DMS53 (cell line): ENCODE results near the gene TCERG1L.
"Not testable (repeated sequence)": the region's sequence is repeated elsewhere in the genome, so short reads cannot be mapped to it uniquely, and the experiment has no call there.

Source experiments
- DNase-seq: peaks from one replicate; lab custom pipeline; 2025; lab: John Stamatoyannopoulos, UW

TCERG1L gene

DNA sequence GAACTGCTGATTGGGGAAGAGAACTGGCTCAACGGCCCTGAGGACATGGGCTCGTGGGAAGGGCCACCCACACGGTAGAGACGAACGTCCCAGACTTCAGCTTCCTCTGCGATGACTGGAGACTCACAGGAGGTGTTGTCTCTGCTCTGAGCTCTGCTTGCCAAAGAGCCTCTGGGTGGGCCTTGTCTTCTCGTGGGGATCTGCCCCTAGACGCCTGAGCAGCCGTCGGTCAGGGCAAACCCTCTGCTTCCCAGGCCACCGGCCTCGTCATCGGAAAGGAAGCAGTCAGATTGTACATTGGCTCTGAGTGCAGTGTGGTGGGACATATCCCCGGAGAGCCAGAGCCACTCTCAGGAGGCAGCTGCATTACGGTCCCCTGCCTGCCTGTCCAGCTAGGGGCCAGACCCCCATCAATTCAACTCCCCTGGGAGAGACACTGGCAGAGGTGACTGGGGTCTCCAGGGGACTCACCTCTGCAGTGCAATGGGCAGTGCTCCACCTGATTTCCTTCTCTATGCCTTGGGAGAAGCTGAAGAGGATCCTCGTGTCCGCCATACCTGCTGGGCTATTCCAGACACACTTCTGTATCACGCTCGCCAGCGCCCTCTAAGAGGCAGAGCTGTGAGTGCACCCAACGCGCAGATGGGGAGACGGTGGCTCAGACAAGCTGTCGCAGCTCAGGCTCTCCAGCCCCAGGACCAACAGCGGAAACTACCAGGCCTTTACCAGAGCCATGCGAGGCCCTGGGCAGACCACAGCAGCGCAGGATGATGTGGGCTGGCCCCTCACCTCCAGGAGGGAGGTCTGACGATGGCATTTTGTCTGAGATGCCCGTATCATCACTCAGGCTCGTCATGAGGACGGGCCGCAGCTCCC, 227.4 kb downstream of the TCERG1L start:
- DNase-seq = no peak

DNA sequence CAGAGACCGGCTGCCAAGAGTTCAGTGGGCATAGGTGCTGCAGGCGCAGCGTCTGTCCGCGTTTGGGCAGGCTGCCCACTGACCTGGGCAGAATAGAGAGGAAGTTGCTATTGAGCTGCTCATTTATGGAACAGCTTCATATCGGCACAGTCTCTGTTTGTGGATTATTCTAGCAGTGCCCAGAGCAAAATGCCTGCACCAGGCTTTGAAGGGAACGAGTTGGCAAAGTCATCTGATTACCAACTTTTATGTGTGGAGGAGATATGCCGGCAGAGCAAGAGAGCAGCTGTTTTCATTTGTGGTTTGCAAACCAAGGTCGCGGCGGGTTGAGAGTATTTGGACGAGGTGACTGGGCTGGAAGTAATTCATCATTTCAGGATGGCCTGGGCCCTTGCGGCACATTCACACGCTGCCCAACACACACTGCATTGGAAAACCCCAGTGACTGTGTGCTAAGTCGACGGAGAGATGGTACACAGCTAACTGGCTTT, 228.5 kb downstream of the TCERG1L start:
- DNase-seq = no peak

DNA sequence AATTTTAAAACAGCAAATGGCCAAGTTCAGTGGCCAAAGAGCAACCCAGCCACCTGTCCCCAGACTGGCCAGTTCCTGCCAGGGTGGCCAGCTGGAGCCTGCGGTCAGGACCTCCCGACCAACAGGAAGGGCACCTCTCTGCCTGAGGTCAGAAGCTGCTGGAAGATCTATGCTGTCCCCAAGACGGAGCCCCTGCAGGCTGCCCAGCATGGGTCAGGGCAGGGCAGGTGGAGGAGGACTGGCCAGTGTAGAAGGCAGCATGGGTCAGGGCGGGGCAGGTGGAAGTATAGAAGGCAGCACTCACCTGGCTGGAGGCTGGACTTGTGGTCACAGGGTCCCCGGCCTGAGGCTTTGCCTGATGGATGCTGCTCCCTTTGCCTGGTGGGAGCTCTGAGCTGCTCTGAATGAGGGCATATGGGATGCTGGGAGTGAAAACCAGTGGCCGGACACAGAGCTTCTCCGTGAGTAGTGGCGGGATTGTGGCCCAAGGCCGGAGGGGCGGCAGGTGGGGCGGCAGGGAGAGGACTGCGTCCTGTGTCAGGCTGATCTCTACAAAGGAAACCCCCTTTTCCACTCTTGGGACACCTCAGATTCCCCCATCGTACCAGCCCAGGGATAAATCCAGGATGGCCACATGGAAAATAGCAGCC, 229.2 kb downstream of the TCERG1L start:
- DNase-seq = no peak

DNA sequence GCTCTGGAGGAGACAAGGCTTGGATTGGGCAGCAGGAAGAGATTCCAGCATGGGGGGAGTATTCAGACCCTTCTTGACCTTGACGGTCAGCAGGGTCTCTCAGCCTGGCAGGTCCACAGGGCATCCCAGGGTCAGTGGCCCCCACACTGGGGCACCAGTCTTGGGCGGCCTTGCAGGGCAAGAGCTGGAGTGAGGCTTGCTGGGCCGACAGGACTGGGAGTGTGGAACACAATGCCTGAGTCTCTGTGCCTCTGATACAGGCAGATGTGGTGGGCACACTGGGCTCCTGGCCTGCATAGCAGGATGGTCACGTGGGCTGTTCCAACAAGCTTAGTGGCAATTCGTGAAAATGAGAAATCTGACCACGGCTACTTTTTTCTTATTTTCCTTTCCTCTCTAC, 229.7 kb downstream of the TCERG1L start:
- DNase-seq = no peak

DNA sequence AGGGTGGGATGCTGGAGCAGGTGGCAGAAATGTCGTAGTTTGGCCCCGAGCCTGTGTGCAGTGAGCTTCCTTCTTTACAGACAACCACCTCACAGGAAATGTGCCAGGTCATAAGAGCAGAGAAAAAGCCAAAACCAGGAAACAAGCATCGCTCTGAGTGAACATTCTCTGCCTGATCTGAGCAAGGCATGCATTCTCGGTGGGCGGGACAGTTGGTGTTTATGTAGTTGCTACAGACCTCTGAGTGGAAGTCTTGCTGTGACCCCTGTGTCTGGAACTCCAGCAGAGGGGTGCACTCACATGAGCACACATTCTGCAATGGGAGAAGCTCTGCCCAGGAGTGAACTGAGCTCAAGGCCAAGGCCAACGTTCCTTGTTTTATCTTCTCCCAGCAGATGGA, 230.1 kb downstream of the TCERG1L start:
- DNase-seq = no peak

DNA sequence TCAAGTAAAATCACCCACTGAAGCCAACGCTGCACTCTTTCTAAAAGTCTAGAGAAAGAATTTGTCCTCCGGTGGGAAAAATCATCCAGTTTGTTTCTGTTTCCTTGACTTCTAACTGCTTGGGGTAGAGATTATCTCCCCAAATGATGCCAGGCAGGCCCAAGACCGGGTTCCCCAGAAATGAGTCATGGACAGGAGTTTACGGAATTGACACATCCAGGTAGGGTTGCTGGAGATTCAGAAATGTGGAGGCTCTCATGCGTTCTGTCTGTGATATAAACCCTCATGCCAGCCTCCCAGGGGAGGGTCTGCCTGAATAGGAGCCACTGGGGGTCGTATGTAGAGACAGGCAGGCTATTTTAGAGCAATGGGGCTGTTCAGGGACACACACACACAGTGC, 230.9 kb downstream of the TCERG1L start:
- no peak for DNase-seq

DNA sequence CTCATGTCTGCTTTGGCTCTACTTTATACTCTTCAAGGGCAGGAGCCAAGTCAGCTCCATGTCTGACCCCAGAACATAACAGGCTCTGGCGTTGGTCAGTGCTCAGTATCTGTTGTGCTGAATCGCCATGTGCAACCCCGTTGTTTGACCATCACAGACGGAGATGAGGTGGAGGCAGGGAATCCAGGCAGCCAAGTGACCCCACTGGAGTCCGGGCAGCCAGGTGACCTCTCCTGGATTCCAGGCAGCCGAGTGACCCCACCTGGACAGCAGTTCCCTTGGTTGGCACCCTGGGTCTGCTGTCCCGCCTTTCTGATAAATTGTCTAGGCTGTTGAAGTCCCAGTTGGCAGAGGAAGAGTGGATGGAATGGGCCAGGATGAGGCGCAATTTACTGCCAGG, 232.2 kb downstream of the TCERG1L start:
- no peak for DNase-seq

DNA sequence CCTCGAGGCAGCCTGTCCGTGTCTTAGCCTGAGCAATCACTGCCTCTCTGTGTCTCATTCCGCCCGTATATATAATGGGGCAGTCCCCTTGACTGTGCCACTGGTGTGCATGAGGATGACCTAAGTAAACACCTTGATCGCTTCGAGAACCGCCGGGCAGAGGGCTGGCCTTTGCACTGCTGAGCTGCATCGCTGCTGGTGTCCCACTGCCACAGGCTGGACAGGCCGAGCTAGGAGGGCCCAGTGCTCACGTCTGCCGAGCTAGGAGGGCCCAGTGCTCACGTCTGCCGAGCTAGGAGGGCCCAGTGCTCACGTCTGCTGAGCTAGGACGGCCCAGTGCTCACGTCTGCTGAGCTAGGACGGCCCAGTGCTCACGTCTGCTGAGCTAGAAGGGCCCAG, 232.6 kb downstream of the TCERG1L start:
- DNase-seq = not testable (repeated sequence)

DNA sequence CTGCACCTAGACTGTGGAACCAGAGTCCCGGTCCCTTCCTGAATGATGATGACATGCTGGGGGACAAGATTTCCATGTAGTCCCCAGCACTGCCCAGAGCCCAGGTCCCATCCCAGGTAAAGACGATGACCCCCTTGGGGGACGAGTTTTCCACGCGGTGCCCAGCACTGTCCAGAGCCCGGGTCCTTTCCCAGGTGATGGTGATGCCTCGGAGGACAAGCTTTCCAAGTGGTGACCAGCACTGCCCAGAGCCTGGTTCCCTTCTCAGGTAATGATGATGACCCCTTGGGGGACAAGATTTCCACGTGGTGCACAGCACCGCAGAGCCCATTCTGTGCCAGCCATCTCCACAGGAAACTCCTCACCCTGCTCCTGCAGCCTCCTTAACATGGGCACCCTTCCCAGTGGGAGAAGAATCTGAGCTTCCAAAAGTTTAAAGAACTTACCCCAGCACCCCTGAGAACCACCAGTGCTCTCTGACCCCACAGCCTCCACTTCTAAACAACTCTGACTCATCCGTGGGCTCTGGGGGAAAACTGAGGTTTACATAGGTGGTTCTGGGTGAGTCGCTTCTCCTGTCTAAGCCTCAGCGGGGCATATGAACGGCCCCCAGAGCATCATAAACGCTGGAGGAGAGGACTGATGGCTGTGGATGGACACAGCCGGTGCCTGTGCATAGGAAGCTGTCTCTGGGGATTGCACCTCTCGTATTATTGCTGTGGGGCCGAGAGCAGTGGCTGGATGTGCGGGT, 233.2 kb downstream of the TCERG1L start:
- DNase-seq = no peak

DNA sequence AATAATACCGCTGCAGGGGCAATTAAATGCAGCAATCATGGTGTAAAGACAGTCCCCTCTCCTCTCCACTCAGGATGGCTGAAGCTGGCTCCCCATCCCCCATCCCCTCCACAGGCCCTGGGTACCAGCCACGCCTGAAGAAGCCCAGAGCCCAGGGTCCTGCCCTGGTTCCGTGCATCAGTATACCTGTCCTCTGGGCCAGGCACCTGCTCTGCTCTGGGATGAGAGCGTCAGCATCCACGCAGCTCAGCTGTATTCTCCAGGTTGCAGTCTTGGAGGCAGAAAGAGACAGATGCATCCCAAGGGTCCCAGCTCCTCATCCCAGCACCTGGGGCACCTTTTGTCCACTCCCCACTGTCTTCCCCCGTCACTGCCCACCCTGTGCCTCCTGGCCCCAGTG, 233.8 kb downstream of the TCERG1L start:
- DNase-seq = no peak

DNA sequence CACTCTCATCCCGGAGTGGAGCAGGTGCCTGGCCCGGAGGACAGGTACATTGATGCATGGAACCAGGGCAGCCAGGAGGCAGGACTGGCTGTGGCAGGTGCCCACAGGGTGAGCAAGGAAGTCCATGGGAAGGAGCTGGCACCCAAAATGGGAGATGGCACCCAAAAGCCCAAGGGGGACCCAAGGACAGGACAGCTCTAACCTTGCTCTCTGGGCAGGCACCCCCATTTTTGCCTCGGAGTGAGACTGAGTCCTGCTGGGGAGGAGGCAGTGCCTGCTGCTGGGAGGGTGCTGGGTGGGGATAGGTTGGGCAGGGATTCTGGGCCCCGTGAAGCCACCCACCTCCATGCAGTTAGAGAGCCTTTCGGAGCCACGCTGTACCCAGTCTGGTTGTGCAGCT, 234.5 kb downstream of the TCERG1L start:
- DNase-seq = no peak

DNA sequence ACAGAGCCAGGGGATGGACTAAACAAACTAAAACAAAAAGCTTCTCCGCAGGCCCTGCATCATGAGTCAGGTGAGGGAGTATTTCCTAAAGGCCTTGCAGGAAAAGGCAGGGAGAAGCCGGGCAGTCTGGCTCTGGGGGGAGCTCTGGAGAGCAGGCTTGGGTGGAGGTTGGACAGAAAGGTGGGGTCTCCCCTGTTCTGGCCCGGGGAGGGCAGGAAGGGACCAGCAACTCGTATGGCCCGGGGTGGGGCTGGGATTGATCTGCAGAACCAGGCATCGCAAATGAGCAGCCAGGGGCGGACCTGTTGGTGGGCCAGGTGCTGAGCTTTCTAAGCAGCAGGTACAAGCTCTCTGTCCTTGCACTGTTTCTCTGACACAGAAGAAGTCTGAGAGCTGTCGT, 235.2 kb downstream of the TCERG1L start:
- no peak for DNase-seq

DNA sequence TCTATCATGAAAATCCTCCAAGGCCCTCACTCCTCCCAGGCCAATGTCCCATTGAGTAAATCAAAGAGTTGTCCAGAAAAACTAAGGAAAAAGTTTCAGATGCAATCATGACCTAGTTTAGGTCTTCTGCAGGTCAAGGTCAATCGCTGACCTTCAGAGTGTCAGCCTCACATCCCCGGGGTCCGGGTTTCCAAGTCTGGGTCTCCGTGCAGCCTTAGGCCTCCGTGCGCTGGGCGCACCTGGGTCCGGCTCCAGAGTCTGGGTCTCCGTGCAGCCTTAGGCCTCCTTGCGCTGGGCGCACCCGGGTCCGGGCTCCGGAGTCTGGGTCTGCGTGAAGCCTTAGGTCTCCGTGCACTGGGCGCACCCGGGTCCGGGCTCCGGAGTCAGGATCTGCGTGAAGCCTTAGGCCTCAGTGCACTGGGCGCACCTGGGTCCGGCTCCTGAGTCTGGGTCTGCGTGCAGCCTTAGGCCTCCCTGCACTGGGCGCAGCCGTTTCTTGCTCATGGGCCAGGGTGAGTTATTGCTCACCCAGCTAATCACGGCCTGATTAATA, 236.2 kb downstream of the TCERG1L start:
- no peak for DNase-seq

DNA sequence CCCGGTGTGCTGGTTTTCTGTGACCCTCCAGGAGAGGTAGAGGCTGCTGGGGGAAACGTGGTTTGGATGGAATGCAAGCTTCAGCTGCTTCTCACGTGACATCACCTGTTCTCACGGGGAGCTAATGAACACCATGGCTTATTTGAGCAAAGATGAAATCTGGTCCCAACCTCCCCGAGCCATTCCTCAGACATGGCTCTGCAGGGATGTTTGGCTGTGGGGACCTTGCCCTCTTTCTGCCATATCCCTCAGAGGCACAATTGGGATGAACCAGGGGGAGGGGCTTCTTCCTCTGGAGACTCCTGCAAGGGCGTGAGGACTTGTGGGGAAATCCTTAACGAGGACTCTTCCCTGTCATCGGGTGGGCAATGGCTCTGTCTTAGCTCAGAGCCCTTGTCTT, 236.8 kb downstream of the TCERG1L start:
- DNase-seq = no peak

DNA sequence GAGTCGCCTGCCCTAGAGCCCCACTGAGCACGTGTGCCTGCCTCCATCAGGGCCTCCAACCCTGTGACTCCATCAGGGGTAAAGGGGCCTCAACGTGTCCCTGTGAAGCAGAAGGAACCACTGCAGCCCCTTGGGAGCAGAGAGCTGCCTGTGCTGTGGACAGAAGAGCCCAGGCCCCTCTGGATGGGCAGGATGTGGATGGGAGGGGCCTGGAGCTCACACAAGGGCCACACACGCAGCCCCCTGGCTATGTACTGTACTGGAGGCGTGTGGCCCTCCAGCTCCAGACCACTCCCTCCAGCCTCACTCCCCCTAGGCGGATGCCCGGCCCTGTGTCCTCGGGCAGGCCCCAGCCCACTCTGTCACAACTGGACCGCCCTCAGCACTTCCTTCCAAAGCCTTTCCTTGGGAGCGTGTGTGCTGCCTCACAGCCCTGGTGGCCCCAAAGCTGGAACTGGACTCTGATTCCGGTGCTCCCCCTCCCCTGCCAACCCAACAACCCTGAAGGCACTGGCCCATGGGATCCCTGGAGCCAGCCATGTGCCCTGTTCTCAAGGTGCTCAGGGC, 238.0 kb downstream of the TCERG1L start:
- DNase-seq = no peak

DNA sequence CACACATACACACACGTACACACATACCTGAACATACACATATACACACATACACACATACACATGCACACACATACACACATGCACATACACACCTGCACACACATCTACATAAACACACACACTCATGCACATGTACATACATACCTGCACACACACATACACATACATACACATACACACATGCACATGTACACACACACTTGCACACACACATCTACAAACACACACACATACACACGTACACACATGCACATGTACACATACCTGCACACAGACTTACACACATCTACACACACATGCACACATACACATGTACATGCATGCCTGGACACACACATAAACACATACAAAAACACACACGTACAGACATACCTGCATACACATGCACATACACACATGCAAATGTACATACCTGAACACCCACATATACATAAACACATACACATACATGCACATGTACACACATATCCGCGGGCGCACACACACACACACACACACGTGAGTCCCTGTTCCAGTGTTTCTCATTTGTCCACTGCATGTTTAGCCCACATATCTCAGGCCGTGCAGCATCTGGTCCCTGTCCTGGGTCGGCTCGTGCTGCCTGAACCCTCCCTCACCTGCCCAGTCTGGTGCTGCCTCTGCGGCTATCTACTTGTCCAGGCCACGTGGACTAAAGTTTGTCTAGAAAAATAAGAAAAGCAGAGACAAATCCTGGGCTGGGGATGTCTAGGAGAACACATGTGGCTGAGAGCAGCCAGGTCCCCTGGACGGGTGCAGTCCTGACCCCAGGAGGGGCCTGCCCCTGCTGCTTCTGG, 238.7 kb downstream of the TCERG1L start:
- DNase-seq = no peak

DNA sequence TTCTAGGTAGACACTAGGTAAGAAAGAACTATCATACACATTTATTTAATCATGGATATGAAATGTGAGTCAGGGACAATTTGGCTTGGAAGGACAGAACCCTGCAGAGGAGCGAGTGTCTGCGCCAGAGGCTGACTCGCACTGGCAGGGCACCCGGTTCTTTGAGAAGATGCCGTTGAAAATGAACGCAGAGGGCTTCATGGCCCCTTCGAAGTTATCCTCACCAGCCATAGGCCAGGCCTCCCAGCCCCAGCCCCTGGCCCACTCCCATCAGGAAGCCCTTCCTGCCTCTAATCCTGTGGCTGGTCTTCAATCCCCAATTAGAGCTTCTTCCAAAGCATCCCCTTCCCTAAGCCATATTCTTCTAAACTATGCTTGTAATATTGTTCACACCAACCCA, 239.8 kb downstream of the TCERG1L start:
- DNase-seq = no peak

DNA sequence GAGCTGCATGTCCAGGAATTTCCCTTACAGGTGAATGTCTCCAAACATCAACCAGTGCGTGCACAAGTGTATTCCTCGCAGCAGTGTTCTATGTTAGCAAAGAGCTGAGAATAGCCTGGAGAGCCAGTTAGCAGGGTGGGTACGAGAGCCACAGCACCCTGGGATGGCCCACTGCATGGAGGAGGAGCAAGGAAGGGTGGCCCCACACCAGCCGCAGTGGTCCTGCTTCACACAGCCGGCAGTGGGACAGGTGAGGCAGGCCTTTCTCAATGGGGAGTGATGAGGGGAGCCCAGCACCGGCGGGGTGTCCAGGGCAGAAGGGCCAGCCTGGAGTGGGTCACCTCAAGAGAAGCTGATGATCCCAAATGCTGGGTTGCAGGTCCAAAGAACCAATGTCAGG, 240.7 kb downstream of the TCERG1L start:
- no peak for DNase-seq

DNA sequence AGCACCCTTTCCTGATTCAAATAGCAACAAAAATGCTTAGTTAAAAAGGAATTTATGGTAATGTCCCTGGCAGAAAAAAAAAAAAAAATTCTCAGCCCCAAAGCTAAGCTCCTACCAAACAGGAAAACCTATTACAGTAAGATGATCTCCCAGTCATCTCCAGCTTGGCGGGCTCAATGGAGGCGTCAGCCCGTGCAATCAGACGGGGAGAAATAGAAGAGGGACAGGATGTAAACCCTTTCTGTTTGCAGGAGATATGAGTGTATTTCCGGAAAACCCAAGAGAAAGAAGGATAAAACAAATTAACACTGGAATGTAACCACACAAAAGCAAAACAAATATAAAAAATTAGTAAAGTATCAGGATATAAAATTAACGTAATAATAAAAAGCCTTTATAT, 242.8 kb downstream of the TCERG1L start:
- DNase-seq = no peak

DNA sequence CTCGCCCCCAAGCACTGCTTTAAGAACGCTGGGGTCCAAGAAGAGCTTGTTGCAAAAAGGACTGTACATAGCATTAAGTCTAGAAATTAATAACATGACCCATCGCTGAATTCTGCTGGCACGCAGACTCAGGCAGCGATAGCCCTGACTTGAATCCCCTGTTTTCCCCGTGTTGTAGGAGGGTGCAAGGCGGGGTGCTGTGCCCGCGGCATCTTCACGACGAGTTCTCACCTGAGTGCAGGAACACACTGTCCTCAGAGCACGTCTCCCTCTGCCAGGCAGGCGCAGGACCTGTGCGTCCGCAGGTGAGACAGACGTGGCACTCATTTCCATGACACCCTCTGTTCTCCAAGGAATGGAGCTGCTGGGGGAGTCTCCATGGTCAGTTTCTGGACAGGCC, 243.2 kb downstream of the TCERG1L start:
- DNase-seq = no peak

DNA sequence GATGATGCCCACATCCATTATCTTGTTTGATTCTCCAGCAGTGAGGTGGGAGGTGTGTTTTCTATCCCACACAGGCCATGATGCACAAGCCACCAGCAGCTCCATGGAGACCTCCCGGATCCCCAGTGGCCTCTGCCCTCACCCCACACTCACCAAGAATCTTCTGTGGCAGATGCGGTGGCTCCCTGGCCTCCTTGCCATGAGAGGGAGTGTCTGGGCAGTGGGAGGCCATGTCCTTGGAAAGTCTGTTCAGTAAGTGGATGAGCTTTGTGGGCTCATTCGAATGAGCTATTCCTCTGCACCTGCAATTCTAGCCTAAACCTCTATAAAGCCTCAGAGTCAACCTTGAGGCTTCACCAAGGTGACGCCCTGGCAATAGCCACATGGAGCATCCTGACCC, 243.8 kb downstream of the TCERG1L start:
- DNase-seq = no peak
